ENCODE results near the gene EXOC8.

EXOC8 gene

DNA sequence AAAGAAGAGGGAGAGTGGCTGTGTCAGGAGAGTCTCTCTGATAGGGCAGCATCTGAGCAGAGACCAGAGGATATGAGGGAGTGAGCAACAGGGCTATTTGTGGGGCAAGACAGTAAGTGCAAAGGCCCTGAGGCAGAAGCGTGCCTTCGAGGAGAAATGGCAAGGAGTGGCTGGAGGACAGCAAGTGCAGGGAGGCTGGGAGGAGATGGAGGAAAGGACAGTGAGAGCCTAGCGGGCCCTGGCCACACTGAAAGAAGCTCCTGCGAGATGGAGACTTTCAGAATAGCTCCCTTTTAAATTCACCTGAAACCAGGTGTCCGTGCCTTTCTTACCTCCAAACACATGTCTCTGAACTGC lies 25.2 kb downstream of the EXOC8 start:
- no peak for DNase-seq

DNA sequence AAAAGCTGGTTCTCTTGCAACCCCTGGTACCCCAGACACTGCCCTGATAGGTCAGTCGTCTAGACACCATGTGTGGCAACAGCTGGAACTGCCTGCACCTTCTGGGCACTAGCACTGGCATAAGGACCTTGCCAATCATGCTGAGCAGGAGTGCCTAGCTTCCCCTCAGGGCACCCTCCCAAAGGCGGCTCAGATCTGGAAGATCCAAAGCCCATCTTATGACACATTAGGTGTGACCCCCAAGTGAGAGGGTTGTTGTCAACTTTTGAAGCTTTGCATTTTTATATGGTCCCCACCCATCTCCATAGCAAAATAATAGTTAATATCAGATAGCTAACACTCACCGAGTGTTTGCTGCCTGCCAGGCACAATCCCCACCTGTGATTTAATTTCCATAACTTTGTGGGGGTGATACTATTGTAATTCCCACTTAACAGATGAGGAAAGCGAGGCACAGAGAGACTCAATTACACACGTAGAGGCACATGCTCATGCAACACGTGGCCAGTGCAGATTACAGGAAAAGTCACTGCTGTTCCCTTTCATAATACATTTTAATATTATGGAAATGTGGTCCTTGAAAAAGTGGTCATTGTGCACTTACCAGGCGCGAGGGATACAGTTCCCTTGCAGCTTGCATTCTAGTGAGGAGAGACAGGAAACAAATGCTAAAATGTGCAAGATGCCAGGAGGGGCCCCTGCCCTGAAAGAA lies 25.8 kb downstream of the EXOC8 start:
- DNase-seq: no peak

DNA sequence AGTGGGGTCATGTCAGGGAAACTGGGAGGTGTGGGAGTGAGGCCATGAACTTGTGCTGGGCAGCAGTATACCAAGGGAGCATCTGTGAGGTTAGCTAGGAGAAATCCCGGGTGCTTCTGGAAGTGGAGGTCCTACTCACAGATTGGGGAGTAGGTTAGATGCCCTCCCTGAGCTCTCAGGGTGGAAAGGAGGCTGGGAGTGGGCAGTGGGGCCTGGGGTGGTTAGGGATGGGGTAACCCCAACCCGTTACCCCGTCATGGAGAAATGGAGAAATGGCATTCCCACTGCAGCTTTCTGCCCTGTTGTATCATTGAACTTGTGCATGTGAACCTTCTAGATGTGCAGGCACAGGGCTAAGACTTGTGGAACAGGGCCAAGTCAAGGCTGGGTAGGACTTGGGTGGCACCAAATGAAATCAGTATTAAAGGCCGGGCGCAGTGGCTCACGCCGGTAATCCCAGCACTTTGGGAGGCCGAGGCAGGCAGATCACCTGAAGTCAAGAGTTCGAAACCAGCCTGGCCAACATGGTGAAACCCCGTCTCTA lies 27.2 kb downstream of the EXOC8 start:
- no peak for DNase-seq

DNA sequence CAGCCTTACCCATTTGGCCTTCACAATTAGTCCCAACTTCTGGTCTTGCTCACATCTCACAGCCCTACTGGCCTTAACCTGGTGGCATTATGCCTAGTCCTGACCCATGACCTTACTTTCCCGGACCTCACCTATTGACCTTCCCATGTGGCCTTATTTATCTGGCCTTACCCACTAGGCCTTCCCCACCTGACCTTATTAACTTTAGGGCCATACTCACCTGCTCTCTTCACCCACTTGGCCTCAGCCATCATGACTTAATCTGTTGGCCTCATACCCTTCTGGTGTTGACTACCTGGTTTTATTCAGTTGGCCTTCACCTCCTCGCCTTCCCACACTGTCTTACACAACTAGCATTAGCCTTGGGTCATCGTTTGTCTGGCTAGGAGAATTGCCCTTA lies 35.7 kb downstream of the EXOC8 start:
- DNase-seq: no peak

DNA sequence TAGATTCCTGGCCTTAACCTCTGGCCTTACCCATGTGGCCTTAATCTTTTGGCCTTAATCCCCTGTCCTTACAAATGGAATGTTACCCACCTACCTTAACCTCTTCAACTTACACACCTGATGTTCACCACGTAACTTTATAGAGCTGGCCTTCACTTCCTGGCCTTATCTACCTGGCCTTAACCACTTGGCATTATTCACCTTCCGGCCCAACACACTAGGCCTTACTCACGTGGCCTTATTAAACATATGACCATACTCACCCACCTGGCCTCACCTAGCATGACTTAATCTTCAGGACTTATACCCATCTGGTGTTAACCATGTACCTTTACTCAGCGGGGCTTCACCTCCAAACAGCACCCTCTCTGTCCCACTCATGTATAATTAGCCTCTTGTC lies 41.7 kb downstream of the EXOC8 start:
- DNase-seq: no peak

DNA sequence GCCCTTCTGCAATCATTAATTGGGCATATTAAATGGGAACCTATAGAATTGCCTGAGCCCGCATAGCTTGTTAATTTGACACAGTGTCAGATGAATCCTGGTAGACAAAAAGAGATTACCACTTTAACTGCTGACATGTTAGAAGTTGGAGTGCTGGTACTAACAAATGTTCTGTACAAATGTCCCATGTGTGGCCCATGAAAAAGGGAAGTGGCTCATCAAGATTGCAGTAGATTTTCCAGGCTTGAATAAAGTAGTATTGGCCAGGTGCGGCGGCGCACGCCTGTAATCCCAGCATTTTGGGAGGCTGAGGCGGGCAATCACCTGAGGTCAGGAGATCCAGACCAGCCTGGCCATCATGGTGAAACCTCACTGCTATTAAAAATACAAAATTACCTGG lies 51.0 kb downstream of the EXOC8 start:
- DNase-seq: no peak

DNA sequence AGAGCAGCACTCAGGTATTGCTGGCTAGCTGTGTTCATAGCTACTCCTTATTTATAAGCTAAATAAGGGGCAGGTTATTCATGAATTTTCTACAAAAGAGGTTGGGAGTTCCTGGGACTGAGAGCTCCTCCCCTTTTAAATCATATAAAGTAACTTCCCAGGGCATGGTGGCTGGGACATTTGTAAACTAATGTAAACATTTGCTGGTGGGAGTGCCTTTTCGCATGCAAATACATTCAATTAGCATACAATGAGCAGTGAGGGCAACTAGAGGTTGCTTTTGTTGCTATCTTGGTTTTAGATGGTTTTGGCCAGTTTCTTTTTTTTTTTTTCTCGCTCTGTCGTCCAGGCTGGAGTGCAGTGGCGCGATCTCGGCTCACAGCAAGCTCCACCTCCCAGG lies 53.2 kb downstream of the EXOC8 start:
- no peak for DNase-seq

Measured in NCI-H1694 treated with DMSO at 0.1 percent for 48 hours (cell line).